HepG2 (cell line): Measurements from ENCODE around the gene KRT12. TPM values are rescaled to one million over a fixed set of nuclear protein-coding genes. Genes with fewer than 3 reads are reported as not detected.

ENCODE experiments used
- ARNTL ChIP-seq: sonication (generic); formaldehyde crosslinking; IDR thresholded peaks from 2 replicates; pipeline ENCODE4 v1.4.0; 2020; ENCODE audit warnings: mild to moderate bottlenecking, missing genetic modification reagents
- CHD2 ChIP-seq: IDR thresholded peaks from 2 replicates; pipeline ENCODE4 v1.6.1; 2011; ENCODE audit warnings: low read depth, low read length, improper control_type of control experiment
- ERF ChIP-seq: IDR thresholded peaks from 2 replicates; pipeline ENCODE4 v1.6.1; 2018; ENCODE audit warnings: missing biosample characterization, missing genetic modification reagents
- FOXK2 ChIP-seq: fragments of 450-650 bp; IDR thresholded peaks from 2 replicates; pipeline ENCODE4 v1.6.1; 2016
- KDM1A ChIP-seq: IDR thresholded peaks from 2 replicates; pipeline ENCODE4 v1.6.1; 2016; ENCODE audit warnings: missing compliant biosample characterization
- KLF6 ChIP-seq: IDR thresholded peaks from 2 replicates; pipeline ENCODE4 v1.8.0; 2016; ENCODE audit warnings: missing biosample characterization, missing genetic modification reagents
- PCBP2 ChIP-seq: fragments of 200-400 bp; formaldehyde crosslinking; optimal IDR thresholded peaks from 2 replicates; pipeline ENCODE3; 2018; ENCODE audit warnings: low read length, low read depth; ENCODE audit not compliant: poor library complexity, severe bottlenecking
- RBFOX2 ChIP-seq: fragments of 200-400 bp; formaldehyde crosslinking; IDR thresholded peaks from 2 replicates; pipeline ENCODE4 v1.6.1; 2017; ENCODE audit warnings: low read depth, mild to moderate bottlenecking, low read length
- SIX1 ChIP-seq: sonication (generic); formaldehyde crosslinking; IDR thresholded peaks from 2 replicates; pipeline ENCODE4 v1.4.0; 2020; ENCODE audit warnings: missing genetic modification reagents, borderline replicate concordance
- SNAPC2 ChIP-seq: sonication (generic); formaldehyde crosslinking; IDR thresholded peaks from 2 replicates; pipeline ENCODE4 v1.8.1; 2022; ENCODE audit warnings: mild to moderate bottlenecking, missing genetic modification reagents
- ZBTB1 ChIP-seq: sonication (generic); formaldehyde crosslinking; IDR thresholded peaks from 2 replicates; pipeline ENCODE4 v1.4.0; 2020; ENCODE audit warnings: missing genetic modification reagents, borderline replicate concordance
- ZNF234 ChIP-seq: sonication (generic); formaldehyde crosslinking; conservative IDR thresholded peaks from 2 replicates; pipeline ENCODE4 v1.5.1; 2020; ENCODE audit warnings: mild to moderate bottlenecking, missing genetic modification reagents
- ZNF430 ChIP-seq: sonication (generic); formaldehyde crosslinking; IDR thresholded peaks from 2 replicates; pipeline ENCODE4 v1.9.0; 2021; ENCODE audit warnings: mild to moderate bottlenecking, missing genetic modification reagents
- ZNF432 ChIP-seq: sonication (generic); formaldehyde crosslinking; IDR thresholded peaks from 2 replicates; pipeline ENCODE4 v1.5.0; 2020; ENCODE audit warnings: missing genetic modification reagents, mild to moderate bottlenecking, borderline replicate concordance
- ZNF614 ChIP-seq: IDR thresholded peaks from 2 replicates; pipeline ENCODE4 v1.6.1; 2018; ENCODE audit warnings: missing biosample characterization, missing genetic modification reagents, inconsistent platforms, borderline replicate concordance
- ZNF768 ChIP-seq: sonication (generic); formaldehyde crosslinking; IDR thresholded peaks from 2 replicates; pipeline ENCODE4 v1.4.0; 2020; ENCODE audit warnings: missing genetic modification reagents
- polyA plus RNA-seq, 8 experiments: library from polyadenylated mRNA; depleted of rRNA in 3 of 8; stranded (reverse) in 7 of 8; unstranded in 1 of 8; fragments of >200 nt; fragmentation: Illumina TruSeq in 4 of 8; extraction: Trizol in 4 of 8; gene quantifications; 2 replicates each; pipeline versions ENCODE4 v1.2.1 to v1.2.3, GENCODE V29; 2011 to 2016; ENCODE audit warnings: low read depth in 4 of 8, missing spikeins in 1 of 8, mixed read lengths in 1 of 8; ENCODE audit not compliant: insufficient read depth in 1 of 8
- total RNA-seq, 5 experiments: library from RNA; depleted of rRNA; stranded (reverse); fragments of >200 nt; fragmentation: Illumina TruSeq; extraction: Trizol; gene quantifications; 2 replicates each; pipeline ENCODE4 v1.2.3, GENCODE V29; 2016; ENCODE audit warnings: low read depth in 1 of 5
- TF ChIP-seq, protein P1 (sequence below): sonication (generic); formaldehyde crosslinking; IDR thresholded peaks from 2 replicates; pipeline ENCODE4 v1.5.0; 2020; ENCODE audit warnings: mild to moderate bottlenecking, missing genetic modification reagents
- TF ChIP-seq, protein P2 (sequence below): sonication (generic); formaldehyde crosslinking; IDR thresholded peaks from 2 replicates; pipeline ENCODE4 v1.5.0; 2020; ENCODE audit warnings: mild to moderate bottlenecking, missing genetic modification reagents
- TF ChIP-seq, protein P3 (sequence below): IDR thresholded peaks from 2 replicates; pipeline ENCODE4 v1.6.1; 2016; ENCODE audit warnings: low read depth, borderline replicate concordance
- TF ChIP-seq, protein P4 (sequence below): sonication (generic); formaldehyde crosslinking; IDR thresholded peaks from 2 replicates; pipeline ENCODE4 v1.4.0; 2020; ENCODE audit warnings: mild to moderate bottlenecking, missing genetic modification reagents
- TF ChIP-seq, protein P5 (sequence below): sonication (generic); formaldehyde crosslinking; IDR thresholded peaks from 2 replicates; pipeline ENCODE4 v1.5.1; 2020; ENCODE audit warnings: missing genetic modification reagents, mild to moderate bottlenecking, borderline replicate concordance

Gene KRT12
- total and polyA plus RNA-seq, 2 of the 13 experiments (the other 11 are each of a cell fraction or from before 2014, with no cell fraction given) = 0.07 to 0.09 TPM

DNA sequence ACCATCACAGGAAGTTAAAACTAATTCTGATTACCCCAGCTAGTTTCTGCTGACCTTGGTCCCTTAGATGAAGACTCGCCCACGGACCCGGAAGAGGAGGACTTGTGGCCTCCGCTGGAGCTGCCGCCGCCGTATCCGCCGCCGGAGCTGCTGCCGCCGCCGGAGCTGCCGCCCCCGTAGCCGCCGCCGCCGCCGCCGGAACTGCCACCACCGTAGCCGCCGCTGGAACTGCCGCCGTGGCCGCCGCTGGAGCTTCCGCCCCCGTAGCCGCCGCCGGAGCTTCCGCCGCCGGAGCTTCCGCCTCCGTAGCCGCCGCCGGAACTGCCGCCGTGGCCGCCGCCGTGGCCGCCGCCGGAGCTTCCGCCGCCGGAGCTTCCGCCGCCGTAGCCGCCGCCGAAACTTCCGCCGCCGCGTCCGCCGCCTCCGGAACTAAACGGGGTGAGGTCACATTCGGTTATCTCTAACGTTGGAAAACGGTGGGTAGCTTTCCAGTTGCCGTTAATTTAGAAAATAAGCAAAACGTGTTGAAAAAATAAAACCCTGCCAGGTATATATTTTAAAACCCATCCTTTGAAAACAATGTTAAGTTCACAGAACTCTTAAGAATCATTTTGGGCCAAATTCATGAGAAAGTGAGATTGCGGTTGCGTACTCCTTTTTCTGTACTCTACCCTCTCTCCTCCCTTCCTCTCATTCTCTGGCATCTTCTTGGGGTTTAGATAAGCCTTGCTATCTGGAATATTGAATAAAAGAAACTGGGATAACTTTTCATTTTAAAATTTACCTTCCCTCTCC lies 48.1 kb downstream of the KRT12 start (continued):
- TF ChIP-seq, protein P1, sequence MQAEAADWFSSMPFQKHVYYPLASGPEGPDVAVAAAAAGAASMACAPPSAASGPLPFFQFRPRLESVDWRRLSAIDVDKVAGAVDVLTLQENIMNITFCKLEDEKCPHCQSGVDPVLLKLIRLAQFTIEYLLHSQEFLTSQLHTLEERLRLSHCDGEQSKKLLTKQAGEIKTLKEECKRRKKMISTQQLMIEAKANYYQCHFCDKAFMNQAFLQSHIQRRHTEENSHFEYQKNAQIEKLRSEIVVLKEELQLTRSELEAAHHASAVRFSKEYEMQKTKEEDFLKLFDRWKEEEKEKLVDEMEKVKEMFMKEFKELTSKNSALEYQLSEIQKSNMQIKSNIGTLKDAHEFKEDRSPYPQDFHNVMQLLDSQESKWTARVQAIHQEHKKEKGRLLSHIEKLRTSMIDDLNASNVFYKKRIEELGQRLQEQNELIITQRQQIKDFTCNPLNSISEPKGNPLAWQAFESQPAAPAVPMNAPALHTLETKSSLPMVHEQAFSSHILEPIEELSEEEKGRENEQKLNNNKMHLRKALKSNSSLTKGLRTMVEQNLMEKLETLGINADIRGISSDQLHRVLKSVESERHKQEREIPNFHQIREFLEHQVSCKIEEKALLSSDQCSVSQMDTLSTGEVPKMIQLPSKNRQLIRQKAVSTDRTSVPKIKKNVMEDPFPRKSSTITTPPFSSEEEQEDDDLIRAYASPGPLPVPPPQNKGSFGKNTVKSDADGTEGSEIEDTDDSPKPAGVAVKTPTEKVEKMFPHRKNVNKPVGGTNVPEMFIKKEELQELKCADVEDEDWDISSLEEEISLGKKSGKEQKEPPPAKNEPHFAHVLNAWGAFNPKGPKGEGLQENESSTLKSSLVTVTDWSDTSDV = no peak
- TF ChIP-seq FOXK2 = no peak
- TF ChIP-seq, protein P2, sequence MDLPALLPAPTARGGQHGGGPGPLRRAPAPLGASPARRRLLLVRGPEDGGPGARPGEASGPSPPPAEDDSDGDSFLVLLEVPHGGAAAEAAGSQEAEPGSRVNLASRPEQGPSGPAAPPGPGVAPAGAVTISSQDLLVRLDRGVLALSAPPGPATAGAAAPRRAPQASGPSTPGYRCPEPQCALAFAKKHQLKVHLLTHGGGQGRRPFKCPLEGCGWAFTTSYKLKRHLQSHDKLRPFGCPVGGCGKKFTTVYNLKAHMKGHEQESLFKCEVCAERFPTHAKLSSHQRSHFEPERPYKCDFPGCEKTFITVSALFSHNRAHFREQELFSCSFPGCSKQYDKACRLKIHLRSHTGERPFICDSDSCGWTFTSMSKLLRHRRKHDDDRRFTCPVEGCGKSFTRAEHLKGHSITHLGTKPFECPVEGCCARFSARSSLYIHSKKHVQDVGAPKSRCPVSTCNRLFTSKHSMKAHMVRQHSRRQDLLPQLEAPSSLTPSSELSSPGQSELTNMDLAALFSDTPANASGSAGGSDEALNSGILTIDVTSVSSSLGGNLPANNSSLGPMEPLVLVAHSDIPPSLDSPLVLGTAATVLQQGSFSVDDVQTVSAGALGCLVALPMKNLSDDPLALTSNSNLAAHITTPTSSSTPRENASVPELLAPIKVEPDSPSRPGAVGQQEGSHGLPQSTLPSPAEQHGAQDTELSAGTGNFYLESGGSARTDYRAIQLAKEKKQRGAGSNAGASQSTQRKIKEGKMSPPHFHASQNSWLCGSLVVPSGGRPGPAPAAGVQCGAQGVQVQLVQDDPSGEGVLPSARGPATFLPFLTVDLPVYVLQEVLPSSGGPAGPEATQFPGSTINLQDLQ = 0 out of 2 replicates have a peak, but pooled peaks have one; percentile 61
- no peak for TF ChIP-seq ERF (CRISPR knock-in tag)
- TF ChIP-seq ZNF234 (CRISPR knock-in tag) = no peak
- TF ChIP-seq, protein P3, sequence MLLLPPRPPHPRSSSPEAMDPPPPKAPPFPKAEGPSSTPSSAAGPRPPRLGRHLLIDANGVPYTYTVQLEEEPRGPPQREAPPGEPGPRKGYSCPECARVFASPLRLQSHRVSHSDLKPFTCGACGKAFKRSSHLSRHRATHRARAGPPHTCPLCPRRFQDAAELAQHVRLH (CRISPR knock-in tag) = no peak
- TF ChIP-seq ZNF430 (CRISPR knock-in tag) = 0 out of 2 replicates have a peak, but pooled peaks have one; percentile 36
- TF ChIP-seq RBFOX2 = peak; percentile 96
- TF ChIP-seq SIX1 (CRISPR knock-in tag) = no peak
- no peak for TF ChIP-seq CHD2
- TF ChIP-seq KLF6 (CRISPR knock-in tag) = peak; percentile 39; the same call in 1 of the 2 replicates
- TF ChIP-seq, protein P4, sequence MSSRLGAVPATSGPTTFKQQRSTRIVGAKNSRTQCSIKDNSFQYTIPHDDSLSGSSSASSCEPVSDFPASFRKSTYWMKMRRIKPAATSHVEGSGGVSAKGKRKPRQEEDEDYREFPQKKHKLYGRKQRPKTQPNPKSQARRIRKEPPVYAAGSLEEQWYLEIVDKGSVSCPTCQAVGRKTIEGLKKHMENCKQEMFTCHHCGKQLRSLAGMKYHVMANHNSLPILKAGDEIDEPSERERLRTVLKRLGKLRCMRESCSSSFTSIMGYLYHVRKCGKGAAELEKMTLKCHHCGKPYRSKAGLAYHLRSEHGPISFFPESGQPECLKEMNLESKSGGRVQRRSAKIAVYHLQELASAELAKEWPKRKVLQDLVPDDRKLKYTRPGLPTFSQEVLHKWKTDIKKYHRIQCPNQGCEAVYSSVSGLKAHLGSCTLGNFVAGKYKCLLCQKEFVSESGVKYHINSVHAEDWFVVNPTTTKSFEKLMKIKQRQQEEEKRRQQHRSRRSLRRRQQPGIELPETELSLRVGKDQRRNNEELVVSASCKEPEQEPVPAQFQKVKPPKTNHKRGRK (CRISPR knock-in tag) = no peak
- TF ChIP-seq SNAPC2 = no peak
- TF ChIP-seq ZBTB1 = no peak
- no peak for TF ChIP-seq ZNF614 (CRISPR knock-in tag)
- TF ChIP-seq ZNF768 (CRISPR knock-in tag) = no peak
- no peak for TF ChIP-seq KDM1A
- TF ChIP-seq PCBP2 = no peak
- TF ChIP-seq ARNTL (CRISPR knock-in tag) = no peak
- TF ChIP-seq ZNF432 (CRISPR knock-in tag) = no peak
- TF ChIP-seq, protein P5, sequence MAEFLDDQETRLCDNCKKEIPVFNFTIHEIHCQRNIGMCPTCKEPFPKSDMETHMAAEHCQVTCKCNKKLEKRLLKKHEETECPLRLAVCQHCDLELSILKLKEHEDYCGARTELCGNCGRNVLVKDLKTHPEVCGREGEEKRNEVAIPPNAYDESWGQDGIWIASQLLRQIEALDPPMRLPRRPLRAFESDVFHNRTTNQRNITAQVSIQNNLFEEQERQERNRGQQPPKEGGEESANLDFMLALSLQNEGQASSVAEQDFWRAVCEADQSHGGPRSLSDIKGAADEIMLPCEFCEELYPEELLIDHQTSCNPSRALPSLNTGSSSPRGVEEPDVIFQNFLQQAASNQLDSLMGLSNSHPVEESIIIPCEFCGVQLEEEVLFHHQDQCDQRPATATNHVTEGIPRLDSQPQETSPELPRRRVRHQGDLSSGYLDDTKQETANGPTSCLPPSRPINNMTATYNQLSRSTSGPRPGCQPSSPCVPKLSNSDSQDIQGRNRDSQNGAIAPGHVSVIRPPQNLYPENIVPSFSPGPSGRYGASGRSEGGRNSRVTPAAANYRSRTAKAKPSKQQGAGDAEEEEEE (CRISPR knock-in tag) = no peak
